ENCODE data around the gene CLEC20A.
A peak's percentile ranks its signal among the peaks of the same experiment; 100 is the strongest.
"Not testable (repeated sequence)": the region's sequence is repeated elsewhere in the genome, so short reads cannot be mapped to it uniquely, and the experiment has no call there.

CLEC20A gene

GRCh38 chr1:178529364-178530036 lies 32.7 kb upstream of the CLEC20A start:
- no peak for DNase-seq

GRCh38 chr1:178528953-178529335 lies 32.2 kb upstream of the CLEC20A start:
- no peak for DNase-seq

DNA sequence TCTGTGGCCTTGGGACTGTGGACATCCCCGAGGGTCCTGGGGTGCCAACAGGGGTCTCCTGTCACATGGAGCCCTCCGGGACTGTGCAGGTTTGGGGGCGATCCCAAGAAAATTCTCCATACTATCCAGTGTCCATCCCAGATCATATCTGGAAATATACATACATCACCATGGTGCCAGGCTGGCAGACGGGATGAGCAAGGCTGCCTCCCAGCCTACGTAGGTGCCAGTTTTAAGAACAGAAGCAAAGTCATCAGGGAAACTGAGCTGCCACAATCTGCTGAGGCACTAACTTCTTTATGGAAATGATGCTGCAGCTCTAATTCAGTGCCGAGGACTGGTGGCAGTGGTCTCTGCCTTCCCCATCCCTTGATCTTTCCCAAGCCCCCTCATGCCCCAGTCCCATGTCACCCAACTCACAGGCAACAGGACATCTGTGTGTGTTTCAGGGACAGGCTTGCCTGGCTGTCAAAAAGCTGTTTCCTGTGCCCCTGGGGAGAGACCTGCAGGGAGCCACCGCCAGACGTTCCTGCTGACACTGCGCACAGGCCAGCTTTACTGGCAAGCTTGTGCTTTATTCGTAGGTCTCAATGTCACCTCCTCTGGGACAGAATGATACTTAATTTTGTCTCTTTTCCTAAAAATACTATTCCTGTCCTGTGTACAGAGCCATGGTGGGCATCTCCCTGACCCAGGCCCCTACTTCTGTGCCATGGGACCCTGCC lies 31.6 kb upstream of the CLEC20A start:
- peak in 1 of 51 donors; percentile 26 for DNase-seq

DNA sequence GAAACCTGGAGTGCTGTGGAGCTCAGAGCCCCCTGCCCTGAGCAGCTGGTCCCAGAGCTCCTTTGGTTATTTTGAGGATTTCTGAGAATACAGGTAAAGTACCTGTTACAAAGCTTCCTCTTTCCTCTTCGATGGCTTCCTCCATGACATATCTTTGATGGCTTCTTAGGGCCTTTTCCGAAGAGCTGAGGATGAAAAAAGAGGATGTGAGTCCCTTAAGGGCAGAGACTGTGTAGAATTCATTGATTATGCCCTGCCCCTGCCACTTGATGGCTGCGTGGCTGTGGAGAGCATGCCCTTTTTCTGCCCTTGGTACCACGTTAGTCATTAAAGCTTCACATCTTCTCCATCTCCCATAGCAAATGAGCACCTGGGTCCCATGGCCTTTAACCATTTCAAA lies 30.4 kb upstream of the CLEC20A start:
- no peak for DNase-seq

DNA sequence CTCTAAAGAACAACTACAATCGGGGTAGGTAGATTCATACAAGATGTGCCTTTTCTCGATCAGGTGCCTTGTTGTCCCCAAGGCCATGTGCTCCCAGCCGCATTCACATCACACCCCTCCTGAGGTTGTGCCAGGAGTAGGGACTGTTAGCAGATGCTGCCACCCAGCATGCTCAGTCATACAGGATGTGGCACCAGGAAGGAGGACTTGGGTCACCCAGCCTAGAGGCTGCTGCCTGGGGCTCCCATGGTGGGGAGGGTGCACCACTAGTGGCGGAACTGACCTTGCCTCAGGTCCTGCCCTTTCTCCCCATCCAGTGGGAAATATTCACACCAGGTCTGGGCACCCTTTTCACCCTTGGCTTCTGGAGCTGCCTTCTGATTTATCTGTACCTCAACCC lies 24.5 kb upstream of the CLEC20A start:
- DNase-seq: no peak

- no peak for DNase-seq
Measured at GRCh38 chr1:178520803-178521202, 24.0 kb upstream of the CLEC20A start.

- DNase-seq: no peak
Measured at GRCh38 chr1:178518894-178519293, 22.1 kb upstream of the CLEC20A start.

- no peak for DNase-seq
Measured at GRCh38 chr1:178516110-178516509, 19.3 kb upstream of the CLEC20A start.

- DNase-seq: no peak
Measured at GRCh38 chr1:178513278-178513983, 16.7 kb upstream of the CLEC20A start.

- no peak for DNase-seq
Measured at GRCh38 chr1:178512566-178513277, 16.0 kb upstream of the CLEC20A start, which contains the start of gene TEX35. Gene TEX35, plus strand, starts transcription at chr1:178513109. Its CDS starts 80 bp downstream, at chr1:178513189.

DNA sequence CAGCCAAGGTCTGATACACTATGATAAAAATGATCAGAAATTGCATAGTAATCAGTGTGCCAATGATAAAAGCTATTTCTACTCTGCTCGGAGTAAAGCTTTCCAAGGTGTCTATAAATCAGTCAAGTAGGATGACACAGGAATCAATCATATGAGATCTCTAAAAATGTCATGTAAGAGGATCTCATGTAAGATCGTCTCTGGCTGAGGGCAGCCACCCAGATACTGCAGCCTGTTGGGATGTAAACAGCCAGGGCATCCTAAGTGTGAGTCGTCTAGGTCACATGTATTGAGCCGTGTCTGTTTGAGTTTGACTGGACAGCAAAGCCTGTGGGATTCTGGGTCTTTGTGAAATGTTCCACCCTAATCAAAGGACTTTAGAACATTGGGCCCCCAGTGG lies 13.4 kb upstream of the CLEC20A start:
- DNase-seq: no peak

GRCh38 chr1:178509414-178510007 lies 12.7 kb upstream of the CLEC20A start:
- DNase-seq: no peak

DNA sequence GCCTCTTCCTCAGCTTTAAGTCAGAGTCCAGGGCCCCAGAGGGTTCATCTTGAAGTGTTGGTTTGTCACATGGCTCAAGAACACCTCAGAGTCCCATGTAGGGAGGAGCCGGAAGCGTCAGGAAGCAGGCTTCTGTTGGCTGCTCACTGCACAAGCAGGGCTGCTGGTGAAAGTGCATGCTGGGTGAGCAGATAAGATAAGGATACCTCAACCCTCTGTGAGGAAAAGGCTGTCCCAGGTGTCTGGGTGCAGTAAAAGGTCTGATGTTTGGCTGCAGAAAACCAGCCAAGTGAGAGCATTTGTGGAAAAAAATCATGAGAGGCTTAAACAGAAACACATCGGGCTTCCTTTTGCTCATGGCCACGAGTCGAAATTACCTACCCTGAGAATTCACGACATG lies 9.9 kb upstream of the CLEC20A start:
- no peak for DNase-seq

DNA sequence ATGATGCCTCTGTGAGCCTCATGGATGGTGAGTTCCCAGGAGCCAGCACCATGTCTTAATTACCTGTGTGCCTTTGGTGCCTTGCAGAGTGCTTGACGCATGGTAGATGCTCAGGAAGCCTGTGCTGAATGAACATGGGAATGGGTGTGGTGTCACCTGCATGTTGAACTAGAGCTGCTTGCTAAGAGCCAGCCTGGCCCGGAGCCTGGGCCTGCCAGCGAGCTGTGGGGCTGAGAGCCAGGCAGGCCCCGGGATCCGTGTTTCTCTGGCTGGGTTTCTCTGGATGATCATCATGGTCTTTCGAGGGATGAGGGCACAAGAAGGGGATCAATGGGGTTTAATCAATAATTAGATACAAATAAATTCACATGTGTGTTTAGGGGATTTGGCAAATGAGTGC lies 9.4 kb upstream of the CLEC20A start:
- DNase-seq: no peak

DNA sequence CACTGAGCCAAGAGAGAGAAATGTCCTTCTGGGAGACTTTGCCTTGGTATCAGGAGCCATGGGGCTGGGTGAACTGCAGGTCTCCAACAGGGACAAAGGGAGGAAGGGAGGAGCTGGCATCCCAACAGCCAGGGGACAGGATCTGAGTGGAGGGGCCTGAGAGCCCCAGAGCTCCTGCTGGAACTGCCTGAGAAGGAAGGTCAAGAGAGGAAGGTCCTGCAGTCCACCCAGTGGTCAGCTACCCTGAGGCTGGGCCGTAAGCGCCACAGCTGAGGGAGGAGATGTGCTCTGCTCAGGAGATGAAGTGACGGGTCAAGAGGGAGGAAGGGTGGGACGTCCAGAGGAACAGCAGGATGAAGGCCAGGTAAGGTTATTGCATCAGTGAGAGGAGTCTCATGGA lies 7.5 kb upstream of the CLEC20A start:
- DNase-seq: no peak

DNA sequence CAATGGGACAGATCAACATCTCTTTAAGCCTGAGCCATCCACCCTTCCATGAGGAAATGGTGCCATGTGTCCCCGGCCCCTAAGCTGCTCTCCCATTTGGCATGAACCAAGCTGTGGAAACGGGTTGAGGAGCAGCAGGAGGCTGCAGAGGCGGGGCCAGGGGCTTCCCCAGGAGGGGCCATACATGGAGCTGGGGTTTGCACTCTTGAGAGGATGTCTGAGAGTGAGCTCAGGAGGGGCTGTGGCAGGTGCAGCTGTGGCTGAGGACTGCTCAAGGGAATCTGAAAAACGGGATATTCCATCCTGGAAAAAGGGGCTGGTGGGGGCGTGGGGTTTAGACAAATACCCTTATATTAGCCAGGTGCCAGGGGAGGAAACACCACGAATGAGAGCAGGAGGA lies 7.1 kb upstream of the CLEC20A start:
- no peak for DNase-seq

- not testable (repeated sequence) for DNase-seq
Measured at GRCh38 chr1:178503316-178503715, 6.6 kb upstream of the CLEC20A start.

DNA sequence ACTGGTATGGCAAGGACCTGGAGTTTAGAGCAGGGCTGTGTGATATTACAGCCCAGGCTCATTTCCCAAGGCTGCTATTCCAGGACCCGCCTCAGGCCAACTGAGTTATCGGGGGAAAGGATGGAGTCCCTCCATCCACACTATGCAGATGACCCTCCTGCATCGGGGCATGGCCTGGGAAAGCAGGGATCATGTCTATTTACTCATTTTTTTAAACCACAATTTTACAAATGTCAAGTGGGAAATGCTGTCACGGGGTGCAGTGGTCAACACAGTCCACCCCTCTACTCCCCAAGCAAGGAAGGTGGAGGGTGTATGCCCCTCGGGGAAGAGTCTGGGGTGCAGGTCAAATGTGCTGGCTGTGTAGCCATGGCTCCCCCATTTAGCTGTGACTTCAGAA lies 6.1 kb upstream of the CLEC20A start:
- no peak for DNase-seq

DNA sequence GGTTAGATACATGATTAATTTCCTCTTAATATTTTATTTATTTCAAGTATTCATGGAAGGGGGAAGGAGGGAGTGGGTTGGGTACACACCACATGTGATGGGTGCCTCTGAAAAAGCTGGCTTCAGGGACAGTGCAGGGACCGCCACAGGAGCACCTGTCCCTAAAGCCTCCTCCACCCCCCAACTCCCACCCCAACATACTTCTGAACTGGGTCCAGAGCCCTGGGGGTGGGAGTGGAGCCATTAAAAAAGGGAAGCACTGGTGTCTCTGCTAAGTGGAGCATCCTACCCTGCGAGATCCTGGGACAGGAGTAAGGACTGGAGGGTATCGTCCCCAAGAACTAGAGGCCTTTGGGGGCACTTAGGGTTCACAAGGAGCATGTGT lies 5.6 kb upstream of the CLEC20A start:
- no peak for DNase-seq

GRCh38 chr1:178501705-178502329 lies 5.1 kb upstream of the CLEC20A start:
- DNase-seq: peak in 40 of 51 donors; percentile 5 to 76 (median 40)

- DNase-seq: no peak
Measured at GRCh38 chr1:178500936-178501554, 4.3 kb upstream of the CLEC20A start.

Data from hypothalamus (tissue), 51 donors.